GM23338 (cell line): ENCODE results near the gene ASB5.

Experiments
- CREB1 ChIP-seq: fragments of 250-450 bp; sonication (Bioruptor Pico); IDR thresholded peaks from 2 replicates; pipeline ENCODE4 v1.5.0; 2020; ENCODE audit warnings: low read depth, mild to moderate bottlenecking, moderate library complexity
- CTCF ChIP-seq, 2 experiments: fragments of 200-600 bp in 1 of 2; sonication (generic) in 1 of 2; conservative IDR thresholded peaks; 2 replicates each; pipeline versions ENCODE4 v1.5.1 to v1.6.1; 2016 to 2017; ENCODE audit warnings: antibody characterized with exemption in 2 of 2, low read depth in 2 of 2, mild to moderate bottlenecking in 2 of 2, moderate library complexity in 1 of 2
- ETS1 ChIP-seq: IDR thresholded peaks from 2 replicates; pipeline ENCODE4 v1.6.1; 2016; ENCODE audit warnings: antibody characterized with exemption
- EZH2 ChIP-seq: fragments of 200-600 bp; sonication (generic); IDR thresholded peaks from one replicate; pipeline ENCODE4 v1.8.0; 2017; ENCODE audit warnings: antibody characterized with exemption, mild to moderate bottlenecking, low read depth; ENCODE audit not compliant: unreplicated experiment
- EZH2phosphoT487 ChIP-seq: fragments of 200-600 bp; sonication (generic); IDR thresholded peaks from one replicate; pipeline ENCODE4 v1.8.1; 2018; ENCODE audit warnings: antibody characterized with exemption; ENCODE audit not compliant: unreplicated experiment
- JUNB ChIP-seq: IDR thresholded peaks from one replicate; pipeline ENCODE4 v1.6.1; 2016; ENCODE audit warnings: antibody characterized with exemption; ENCODE audit not compliant: unreplicated experiment
- NANOG ChIP-seq: IDR thresholded peaks from 2 replicates; pipeline ENCODE4 v1.6.1; 2016; ENCODE audit warnings: antibody characterized with exemption, borderline replicate concordance
- POLR2AphosphoS5 ChIP-seq: IDR thresholded peaks from 2 replicates; pipeline ENCODE4 v1.6.1; 2016; ENCODE audit warnings: antibody characterized with exemption, low read depth
- REST ChIP-seq: IDR thresholded peaks from one replicate; pipeline ENCODE4 v1.6.1; 2018; ENCODE audit warnings: antibody characterized with exemption; ENCODE audit not compliant: unreplicated experiment
- STAT1 ChIP-seq: IDR thresholded peaks from one replicate; pipeline ENCODE4 v1.6.1; 2016; ENCODE audit warnings: antibody characterized with exemption; ENCODE audit not compliant: unreplicated experiment
- ZNF114 ChIP-seq: fragments of 250-450 bp; sonication (Bioruptor Pico); IDR thresholded peaks from 2 replicates; pipeline ENCODE4 v1.5.0; 2020; ENCODE audit warnings: mild to moderate bottlenecking, moderate library complexity
- ZNF331 ChIP-seq: fragments of 250-450 bp; sonication (Bioruptor Pico); IDR thresholded peaks from 2 replicates; pipeline ENCODE4 v1.5.0; 2020; ENCODE audit warnings: low read depth, mild to moderate bottlenecking, moderate library complexity
- ZNF462 ChIP-seq: fragments of 250-450 bp; sonication (Bioruptor Pico); IDR thresholded peaks from 2 replicates; pipeline ENCODE4 v1.5.0; 2020; ENCODE audit warnings: mild to moderate bottlenecking, moderate library complexity

DNA sequence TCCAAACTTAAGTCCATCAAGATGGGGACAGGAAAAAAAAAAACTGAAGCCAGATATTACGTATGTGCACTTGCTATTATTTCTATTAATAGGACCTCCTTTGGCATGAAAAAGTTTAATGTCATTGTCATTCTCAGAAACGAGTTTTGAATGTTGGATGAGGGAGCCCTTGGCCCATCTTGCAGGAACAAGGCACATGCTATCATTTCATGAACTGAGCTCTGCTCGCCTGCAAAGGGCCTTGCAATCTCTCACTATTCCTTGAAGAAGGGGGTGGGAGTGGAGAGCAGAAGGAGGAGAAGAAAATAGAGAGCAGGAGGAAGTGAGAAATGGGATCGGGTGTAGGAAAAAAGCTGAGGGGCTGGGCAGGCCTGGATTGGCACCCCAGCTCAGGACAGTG, 39.4 kb downstream of the ASB5 start:
- TF ChIP-seq POLR2AphosphoS5: no peak
- TF ChIP-seq CTCF (conservative IDR thresholded peaks at IDR 0.05; ENCODE audit: low read depth in 2 of 2): no peak
- no peak for TF ChIP-seq EZH2phosphoT487
- TF ChIP-seq REST: no peak
- no peak for TF ChIP-seq EZH2
- TF ChIP-seq NANOG: no peak
- TF ChIP-seq JUNB: no peak
- no peak for TF ChIP-seq ETS1
- no peak for TF ChIP-seq STAT1
- TF ChIP-seq CREB1 (CRISPR knock-in tag): no peak
- no peak for TF ChIP-seq ZNF331 (CRISPR knock-in tag)
- no peak for TF ChIP-seq ZNF114 (CRISPR knock-in tag)
- TF ChIP-seq ZNF462 (CRISPR knock-in tag): no peak
